ENCODE measurements around the gene CCDC6. TPM values are rescaled to one million over a fixed set of nuclear protein-coding genes. Genes with fewer than 3 reads are reported as not detected.

The CCDC6 gene
- total and polyA plus RNA-seq, 12 donors = 4.4 to 22.8 (median 17.0) TPM

GRCh38 chr10:59905731-59906416, 482 bp downstream of the CCDC6 start:
- DNase-seq = peak in 1 of 2 donors; percentile 17
- Histone ChIP-seq H3K4me1 (peaks cover 3 to 46% (median 36%) of the 10 kb centered on the region in 9 donors), H3K27me3 (no peaks in the 10 kb centered on the region), H3K4me3 (peak overlapping the region; percentile 82 to 98 (median 92)), H3K9me3 (no peaks in the 10 kb centered on the region), H3K36me3 (no peaks in the 10 kb centered on the region), H3K27ac (peak overlapping the region; percentile 79 to 96 (median 90))
- WGBS, 2 donors = 0% methylated on average over 56 of the region's 56 CpGs
- no peak for TF ChIP-seq CTCF (IDR thresholded peaks at IDR 0.05)
- intact Hi-C loops (cut with DNase I) = loop anchor here in 6 of 10 donors (2.0 to 10.0 kb wide), 7 partner anchors 34 to 281 kb away; no protein-coding TSS in a partner anchor
- ATAC-seq = peak in 7 of 8 donors; percentile 0 to 36 (median 4)

GRCh38 chr10:59905066-59905730, 1.2 kb downstream of the CCDC6 start:
- ATAC-seq = peak; percentile 8 to 41 (median 28)
- Histone ChIP-seq H3K4me1 (peaks cover 3 to 46% (median 36%) of the 10 kb centered on the region in 9 donors), H3K9me3 (no peaks in the 10 kb centered on the region), H3K36me3 (no peaks in the 10 kb centered on the region), H3K27ac (peak overlapping the region in 9 of 10 donors; percentile 79 to 96 (median 90)), H3K27me3 (no peaks in the 10 kb centered on the region), H3K4me3 (peak overlapping the region; percentile 82 to 98 (median 92))
- peak; percentile 27 to 46 for DNase-seq
- intact Hi-C loops (cut with DNase I) = loop anchor here in 6 of 10 donors (5.0 to 10.0 kb wide), 6 partner anchors 33 to 280 kb away; no protein-coding TSS in a partner anchor
- no peak for TF ChIP-seq CTCF (IDR thresholded peaks at IDR 0.05)
- 3% methylated on average over 23 of the region's 23 CpGs for WGBS, 2 donors

GRCh38 chr10:59904426-59905065, 1.8 kb downstream of the CCDC6 start:
- ATAC-seq (no peak), DNase-seq (no peak)
- TF ChIP-seq CTCF (IDR thresholded peaks at IDR 0.05) = no peak
- Histone ChIP-seq H3K4me3 (peak overlapping the region in 9 of 10 donors; percentile 82 to 98 (median 93)), H3K27me3 (no peaks in the 10 kb centered on the region), H3K27ac (peak overlapping the region in 7 of 10 donors; percentile 11 to 96 (median 91)), H3K4me1 (peaks cover 3 to 46% (median 38%) of the 10 kb centered on the region in 9 donors), H3K9me3 (no peaks in the 10 kb centered on the region), H3K36me3 (no peaks in the 10 kb centered on the region)
- 74 to 75% methylated on average over 7 of the region's 7 CpGs for WGBS, 2 donors
- intact Hi-C loops (cut with DNase I) = loop anchor here in 7 of 10 donors (5.0 to 10.0 kb wide), 6 partner anchors 32 to 280 kb away; no protein-coding TSS in a partner anchor

GRCh38 chr10:59903871-59904270, 2.5 kb downstream of the CCDC6 start:
- H3K27me3 ChIP-seq = no peaks in the 10 kb centered on the region
- ATAC-seq = no peak
- TF ChIP-seq CTCF (IDR thresholded peaks at IDR 0.05) = no peak
- no peak for DNase-seq
- peak overlapping the region in 2 of 10 donors; percentile 91 to 98 for H3K4me3 ChIP-seq
- H3K4me1 ChIP-seq = peaks cover 3 to 50% (median 43%) of the 10 kb centered on the region in 9 donors
- no peak overlapping the region for H3K27ac ChIP-seq
- intact Hi-C loops (cut with DNase I) = loop anchor here in 4 of 10 donors (5.0 to 10.0 kb wide), 3 partner anchors 72 to 279 kb away; no protein-coding TSS in a partner anchor
- no peaks in the 10 kb centered on the region for H3K9me3 ChIP-seq
- 71 to 74% methylated on average over 6 of the region's 6 CpGs for WGBS, 2 donors
- H3K36me3 ChIP-seq = no peaks in the 10 kb centered on the region
